Measurements from ENCODE around the gene SLC36A1.

SLC36A1 gene

GRCh38 chr5:151451626-151452520 is 4.5 kb downstream of the SLC36A1 start:
- no peak for DNase-seq

GRCh38 chr5:151454166-151454565 is 6.8 kb downstream of the SLC36A1 start:
- DNase-seq: no peak

DNA sequence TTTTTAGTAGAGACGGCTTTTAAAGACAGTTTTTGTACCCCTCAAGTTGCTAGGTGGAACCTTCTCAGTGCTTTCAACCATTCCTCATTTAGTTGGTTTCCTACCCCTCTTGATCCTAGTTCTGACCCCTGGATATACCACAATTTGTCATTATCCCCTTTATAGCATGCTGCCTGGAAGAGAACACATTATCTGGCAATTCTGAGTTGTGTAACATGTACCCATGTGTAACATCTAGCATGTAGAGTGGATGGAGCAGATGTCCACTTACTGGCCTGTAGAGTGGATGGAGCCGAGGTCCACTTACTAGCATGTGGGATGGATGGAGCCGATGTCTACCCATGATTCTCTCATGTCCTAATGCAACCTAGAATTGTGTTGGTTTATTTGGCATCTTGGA is 7.5 kb downstream of the SLC36A1 start:
- no peak for DNase-seq

- no peak for DNase-seq
Measured at GRCh38 chr5:151456321-151456940, 9.0 kb downstream of the SLC36A1 start.

DNA sequence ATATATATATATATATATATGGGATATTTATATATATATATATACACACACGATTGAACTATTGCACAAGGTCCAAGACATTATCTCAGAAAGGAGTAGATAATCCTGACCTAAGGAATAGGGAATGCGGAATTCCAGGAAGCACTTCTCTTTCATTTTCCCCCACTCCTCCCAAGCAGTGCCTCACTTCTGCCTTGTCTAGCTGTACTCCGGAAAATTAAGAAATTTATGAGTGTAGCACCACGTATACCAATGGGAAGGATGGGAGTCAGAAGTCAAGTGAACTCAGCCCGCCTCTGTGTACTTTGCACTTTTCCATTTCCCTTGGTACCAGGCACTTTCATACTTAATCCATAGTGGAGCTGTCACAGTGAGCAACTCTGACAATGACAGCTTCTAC is 10.9 kb downstream of the SLC36A1 start:
- DNase-seq: no peak

DNA sequence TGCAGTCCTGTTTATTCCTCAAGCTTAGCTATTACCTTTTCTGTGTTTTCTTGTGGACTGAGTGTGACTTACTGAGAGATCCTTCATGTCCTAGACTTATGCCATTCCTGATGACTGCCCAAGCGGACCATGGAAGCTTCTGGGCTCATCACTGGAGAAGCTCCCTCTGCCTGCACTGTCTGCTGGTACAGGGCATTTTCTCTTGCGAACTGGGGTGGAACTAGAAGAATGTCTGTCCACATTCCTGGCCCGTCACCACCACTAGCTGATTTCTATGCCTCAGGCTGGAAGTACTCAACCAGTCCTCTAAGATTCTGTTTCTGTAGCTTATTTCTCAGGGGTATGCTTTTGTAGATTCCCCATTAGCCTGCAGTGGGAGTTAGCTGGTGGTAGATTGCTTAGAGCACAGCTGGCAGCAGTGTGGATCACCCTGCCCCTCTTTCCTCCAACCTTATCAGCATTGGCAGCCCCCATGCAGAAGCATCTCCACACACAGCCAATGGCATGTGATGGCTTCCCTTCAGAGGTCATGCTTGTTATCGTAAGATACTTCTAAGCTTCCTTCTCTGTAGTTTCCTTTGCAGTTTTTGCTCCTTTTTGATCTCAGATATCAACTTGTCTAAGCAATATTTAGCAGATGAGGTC is 12.4 kb downstream of the SLC36A1 start:
- no peak for DNase-seq

GRCh38 chr5:151461312-151461711 is 13.9 kb downstream of the SLC36A1 start:
- no peak for DNase-seq

GRCh38 chr5:151463137-151464029 is 16.0 kb downstream of the SLC36A1 start:
- no peak for DNase-seq

DNA sequence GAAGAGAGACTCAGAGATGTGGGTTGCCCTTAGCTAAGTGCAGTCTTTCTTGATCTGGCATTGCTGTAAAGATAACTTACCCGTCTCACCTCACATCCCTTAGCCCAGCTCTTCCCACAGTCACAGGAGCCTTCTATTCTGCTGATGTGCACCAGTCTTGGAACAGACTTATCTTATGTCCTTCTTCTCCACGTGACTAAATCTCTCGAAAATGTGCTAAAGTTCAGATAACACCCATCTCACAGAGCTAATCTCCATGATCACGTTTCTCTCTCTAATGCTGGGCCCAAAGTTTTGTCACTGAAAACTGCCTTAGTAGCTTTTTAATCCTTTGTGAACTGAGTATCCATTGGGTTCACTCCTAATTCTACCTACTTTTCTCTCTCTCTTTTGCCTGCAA is 16.7 kb downstream of the SLC36A1 start:
- DNase-seq: no peak

DNA sequence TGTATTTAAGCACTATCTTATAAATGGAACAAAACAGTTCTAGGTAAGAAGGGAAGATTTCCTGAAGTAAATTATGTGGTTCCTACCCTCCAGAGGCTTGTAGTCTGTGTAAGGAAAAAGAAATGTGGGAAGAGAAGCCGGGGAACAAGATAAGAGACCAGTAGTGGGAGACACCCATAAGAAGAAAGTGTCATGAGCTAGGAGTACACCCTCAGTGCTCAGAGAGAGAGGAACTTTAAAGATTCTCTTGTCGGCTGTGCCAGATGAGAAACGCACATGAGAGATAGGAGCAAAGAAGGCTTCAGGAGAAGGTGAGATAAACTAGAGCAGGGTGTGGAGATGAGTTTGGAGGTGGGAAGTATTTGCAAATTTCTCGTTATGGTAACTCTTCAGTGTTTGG is 18.1 kb downstream of the SLC36A1 start:
- DNase-seq: no peak

- DNase-seq: no peak
Measured at GRCh38 chr5:151467576-151467975, 20.2 kb downstream of the SLC36A1 start.

DNA sequence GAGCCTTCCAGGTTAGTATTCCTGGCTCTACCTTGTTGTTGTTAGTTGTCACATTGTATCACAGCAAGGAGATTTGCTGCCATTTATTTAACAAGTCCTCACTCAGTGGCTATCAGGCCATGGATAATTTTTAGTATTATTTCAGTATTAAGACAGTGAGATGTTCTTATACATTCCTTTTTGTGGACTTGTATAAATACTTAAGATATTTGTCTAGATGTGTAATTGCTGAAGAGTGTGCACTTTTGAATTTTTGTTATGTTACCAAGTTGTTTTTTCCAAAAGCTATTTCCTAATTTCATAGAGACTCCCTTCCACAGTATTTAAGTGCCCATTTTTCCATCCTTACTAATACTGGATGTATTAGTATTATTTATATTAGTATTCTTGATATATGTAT is 22.0 kb downstream of the SLC36A1 start:
- no peak for DNase-seq

- DNase-seq: no peak
Measured at GRCh38 chr5:151469992-151470391, 22.6 kb downstream of the SLC36A1 start.

- no peak for DNase-seq
Measured at GRCh38 chr5:151470439-151470838, 23.0 kb downstream of the SLC36A1 start.

DNA sequence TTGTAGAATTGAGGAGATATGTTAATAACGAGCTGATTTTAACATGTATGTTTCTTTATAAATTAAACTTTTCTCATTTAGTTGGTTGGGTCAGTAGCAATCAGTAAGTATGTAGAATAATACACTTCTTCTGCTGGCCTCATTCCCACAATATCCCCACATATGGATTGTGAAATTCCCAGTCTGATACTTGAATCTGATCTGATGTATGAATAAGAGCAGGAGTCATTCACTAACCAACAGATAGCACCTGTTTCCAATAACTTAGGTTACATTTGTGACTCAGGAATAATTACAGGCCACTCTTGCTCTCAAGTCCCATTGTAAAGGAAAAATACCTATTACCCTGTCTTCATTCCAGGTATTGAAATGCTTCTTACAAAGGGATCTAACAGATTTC is 23.9 kb downstream of the SLC36A1 start:
- no peak for DNase-seq

DNA sequence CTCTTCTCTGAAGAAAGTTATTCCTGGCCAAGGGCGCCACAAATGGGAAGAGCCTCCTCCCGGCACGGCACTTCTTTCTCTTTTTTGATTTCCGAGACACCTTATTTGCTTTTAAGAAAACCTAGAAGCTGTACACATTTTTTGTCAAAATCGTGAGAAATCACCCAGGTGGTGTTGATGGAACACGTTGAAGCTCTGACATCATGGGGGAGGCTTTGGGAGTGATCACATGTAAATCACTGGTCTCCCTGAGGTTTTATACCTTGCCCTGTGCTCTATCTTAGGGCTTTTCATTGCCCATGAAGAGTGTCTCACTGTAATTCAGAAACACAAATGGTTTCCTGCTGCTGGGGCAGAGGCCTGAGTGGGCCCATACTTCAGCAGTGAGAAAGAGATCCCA is 27.4 kb downstream of the SLC36A1 start:
- no peak for DNase-seq

GRCh38 chr5:151475388-151475787 is 28.0 kb downstream of the SLC36A1 start:
- DNase-seq: no peak

DNA sequence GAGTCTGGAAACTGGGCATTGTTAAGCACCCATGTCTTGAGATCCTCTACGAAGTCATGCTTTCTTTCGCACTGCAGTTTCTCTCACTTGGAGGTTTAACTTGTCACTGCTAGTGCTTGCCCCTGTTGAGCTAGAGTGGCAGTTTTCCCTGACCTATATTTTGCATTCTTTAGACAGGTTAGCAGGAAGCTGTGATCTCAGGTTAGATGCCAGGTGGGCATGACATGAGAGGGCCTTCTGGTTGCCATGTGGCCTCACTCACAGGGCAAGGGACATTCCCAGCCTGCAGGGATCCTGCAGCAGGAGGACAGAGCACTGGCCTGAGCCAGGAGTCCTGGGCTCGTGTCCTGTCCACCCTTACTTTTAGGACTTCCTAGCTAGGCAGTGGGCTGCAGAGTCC is 28.6 kb downstream of the SLC36A1 start:
- DNase-seq: no peak

- DNase-seq: no peak
Measured at GRCh38 chr5:151477101-151477500, 29.7 kb downstream of the SLC36A1 start.

DNA sequence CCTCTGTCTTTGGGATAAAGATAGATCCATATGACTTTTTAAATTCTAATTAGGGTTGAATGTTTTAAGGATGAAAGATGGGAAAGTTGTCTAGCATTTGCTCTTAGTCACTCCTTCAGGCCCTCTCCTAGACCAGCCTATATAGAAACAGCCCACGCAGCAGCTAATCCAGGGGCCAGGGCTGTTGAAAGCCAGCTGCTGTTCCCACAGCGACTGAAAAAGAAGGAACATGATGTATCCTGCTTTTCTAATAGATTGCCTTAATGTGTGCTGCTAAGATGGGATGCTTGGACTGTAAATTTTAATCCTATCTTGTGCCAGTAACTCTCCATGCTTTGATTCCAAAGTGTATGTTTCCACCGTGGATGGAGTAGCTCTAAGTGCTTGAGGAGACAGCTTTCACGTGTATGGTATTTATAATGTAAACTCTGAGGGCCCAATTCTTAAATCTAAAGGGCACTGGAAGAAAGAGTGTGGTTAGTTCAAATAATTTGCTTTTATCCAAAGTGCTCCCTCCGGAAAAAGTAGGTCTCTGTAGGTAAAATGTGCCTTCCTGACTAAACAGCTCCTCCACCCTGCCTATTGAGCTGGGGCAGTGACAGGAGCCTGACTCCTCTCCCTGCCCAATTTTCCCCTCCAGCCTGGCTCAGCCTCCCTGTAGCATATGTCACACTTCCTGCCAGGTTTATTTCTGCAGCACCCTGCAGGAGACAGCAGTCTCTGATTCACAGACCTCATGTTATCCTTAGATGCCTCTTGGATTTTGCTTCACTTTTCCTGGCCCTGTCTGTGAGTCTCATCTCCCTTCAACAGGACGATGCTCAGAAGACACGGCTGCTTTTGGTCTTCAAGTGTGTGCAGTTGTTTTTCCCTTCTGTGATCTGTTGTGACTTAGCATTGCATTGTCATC is 33.2 kb downstream of the SLC36A1 start:
- no peak for DNase-seq

DNA sequence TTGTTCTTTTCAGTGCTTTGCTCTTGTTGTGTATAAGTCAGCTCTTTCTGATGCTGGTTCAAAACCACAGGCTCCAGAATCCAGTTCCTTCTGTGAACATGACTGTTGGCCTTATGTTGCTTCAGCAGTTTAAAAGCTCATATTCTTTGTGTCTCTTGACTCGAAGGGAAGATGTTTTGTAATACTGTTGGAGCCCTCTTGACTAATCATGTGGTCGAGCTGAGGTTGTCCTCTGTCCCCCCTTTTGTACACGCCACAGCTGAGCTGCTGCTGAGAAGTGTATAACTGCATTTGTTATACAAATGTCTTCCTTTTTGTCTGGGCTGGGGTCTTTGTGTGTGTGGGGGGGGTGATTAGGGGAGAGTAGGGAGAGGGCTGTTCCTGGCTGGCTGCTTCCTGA is 35.8 kb downstream of the SLC36A1 start:
- DNase-seq: no peak

DNA sequence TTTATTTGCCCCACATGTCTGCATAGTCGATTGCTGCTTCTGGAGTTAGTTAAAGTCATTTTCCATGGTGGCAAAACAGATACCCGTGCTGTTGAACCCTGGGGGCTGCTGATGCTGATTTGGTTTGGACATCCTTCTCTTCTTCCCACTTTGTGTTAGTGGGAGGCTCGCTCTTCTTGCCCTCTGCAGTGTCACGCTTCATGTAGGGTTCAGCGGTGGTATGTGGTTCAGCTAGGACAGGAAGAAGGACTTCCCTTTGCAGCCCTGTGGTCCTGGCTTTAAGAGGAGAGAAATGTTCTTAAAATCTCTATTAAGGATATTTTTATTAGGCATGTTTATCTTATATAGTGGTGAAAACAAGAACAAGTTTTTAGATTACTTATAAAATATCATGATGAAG is 36.2 kb downstream of the SLC36A1 start:
- no peak for DNase-seq

Data from activated CD4-positive, alpha-beta T cell treated with anti-CD3 and anti-CD28 coated beads, Interleukin-2, amount 50 U/mL, for 48 hours (primary cell).